Omental fat pad (tissue), 4 donors: Measurements from ENCODE around the gene NBL1. TPM values are rescaled to one million over a fixed set of nuclear protein-coding genes. Genes with fewer than 3 reads are reported as not detected.

Experiments used
- ATAC-seq: fragments of 150-250 bp; one replicate; pipeline ENCODE4 v1.9.1; 2016; ENCODE audit warnings: mild to moderate bottlenecking, moderate library complexity; ENCODE audit not compliant: low FRiP score
- DNase-seq: peaks from one replicate; pipeline ENCODE4 v3.0.0-alpha.2; 2019; ENCODE audit warnings: low spot score
- total RNA-seq, 4 donors: library from RNA; depleted of rRNA; stranded (reverse); fragments of >200 nt; gene quantifications; one replicate each; pipeline ENCODE4 v1.1.0, GENCODE V29; 2016
- TF ChIP-seq, protein P1 (sequence below), 3 donors: fragments of 450-650 bp; IDR thresholded peaks; one replicate each; pipeline ENCODE4 v1.5.1; 2016 to 2017; ENCODE audit warnings: antibody characterized with exemption in 3 of 3, mild to moderate bottlenecking in 3 of 3, moderate library complexity in 2 of 3

Gene NBL1
- total RNA-seq, 4 donors from 2014 or later, result 36.8 to 97.9 (median 72.8) TPM

DNA sequence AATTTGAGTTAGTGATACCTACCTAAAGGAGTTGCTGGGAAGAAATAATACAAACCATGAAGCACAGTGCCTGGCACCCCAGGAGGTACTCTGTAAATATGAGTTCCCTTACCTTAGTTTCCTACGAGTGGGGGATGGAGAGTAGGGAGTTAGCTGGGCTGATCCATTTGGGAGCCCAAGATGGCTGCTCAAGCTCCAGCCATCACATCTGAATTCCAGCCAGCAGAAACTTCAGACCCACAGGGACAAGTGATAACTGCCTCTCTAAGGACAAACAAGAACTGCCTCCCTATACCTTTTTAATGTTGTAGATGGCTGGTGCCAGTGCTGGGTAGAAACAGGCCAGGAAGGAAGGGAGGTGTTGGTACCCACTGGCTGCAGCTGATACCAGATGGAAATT lies 43.3 kb downstream of the NBL1 start:
- ATAC-seq (no peak), DNase-seq (no peak)
- TF ChIP-seq, protein P1, sequence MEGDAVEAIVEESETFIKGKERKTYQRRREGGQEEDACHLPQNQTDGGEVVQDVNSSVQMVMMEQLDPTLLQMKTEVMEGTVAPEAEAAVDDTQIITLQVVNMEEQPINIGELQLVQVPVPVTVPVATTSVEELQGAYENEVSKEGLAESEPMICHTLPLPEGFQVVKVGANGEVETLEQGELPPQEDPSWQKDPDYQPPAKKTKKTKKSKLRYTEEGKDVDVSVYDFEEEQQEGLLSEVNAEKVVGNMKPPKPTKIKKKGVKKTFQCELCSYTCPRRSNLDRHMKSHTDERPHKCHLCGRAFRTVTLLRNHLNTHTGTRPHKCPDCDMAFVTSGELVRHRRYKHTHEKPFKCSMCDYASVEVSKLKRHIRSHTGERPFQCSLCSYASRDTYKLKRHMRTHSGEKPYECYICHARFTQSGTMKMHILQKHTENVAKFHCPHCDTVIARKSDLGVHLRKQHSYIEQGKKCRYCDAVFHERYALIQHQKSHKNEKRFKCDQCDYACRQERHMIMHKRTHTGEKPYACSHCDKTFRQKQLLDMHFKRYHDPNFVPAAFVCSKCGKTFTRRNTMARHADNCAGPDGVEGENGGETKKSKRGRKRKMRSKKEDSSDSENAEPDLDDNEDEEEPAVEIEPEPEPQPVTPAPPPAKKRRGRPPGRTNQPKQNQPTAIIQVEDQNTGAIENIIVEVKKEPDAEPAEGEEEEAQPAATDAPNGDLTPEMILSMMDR (IDR thresholded peaks at IDR 0.05), result no peak

DNA sequence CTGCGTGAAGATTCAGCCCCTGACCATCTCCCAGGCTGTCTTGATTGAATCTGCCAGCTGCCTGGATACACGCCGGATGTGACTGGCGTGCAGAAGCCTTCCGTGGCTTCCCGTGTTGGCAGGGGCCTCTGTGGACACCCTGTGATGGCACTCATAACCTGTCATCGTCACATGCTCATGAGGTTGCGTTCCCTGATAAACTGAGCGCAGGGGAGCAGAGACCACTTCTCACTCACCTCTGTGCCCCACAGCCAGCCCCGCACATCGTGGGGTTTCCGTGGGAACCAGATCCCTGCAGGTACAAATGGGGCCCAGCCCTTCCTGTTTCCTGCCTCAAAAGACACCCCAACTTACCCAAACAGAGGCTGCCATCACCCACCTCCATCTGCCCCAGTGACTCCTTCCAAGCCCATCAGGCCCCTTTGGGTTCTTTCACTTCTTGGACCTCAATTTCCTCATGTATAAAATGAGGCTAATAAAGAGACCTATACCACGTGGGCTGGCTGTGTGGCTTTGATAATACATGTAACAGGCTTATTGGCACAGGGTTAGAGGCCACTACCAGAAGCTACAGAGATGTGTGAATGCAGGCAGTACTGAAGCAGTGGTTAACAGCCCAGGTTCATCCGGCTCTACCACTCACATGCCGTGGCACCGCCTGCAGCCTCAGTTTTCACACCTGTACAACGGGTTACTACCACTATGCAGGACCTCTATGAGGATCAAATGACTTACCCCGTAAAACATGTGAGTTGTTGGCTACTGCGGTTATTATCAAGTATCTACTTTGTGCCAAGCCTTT lies 44.1 kb downstream of the NBL1 start:
- ATAC-seq (no peak), DNase-seq (no peak)
- TF ChIP-seq, protein P1 (IDR thresholded peaks at IDR 0.05), result no peak

DNA sequence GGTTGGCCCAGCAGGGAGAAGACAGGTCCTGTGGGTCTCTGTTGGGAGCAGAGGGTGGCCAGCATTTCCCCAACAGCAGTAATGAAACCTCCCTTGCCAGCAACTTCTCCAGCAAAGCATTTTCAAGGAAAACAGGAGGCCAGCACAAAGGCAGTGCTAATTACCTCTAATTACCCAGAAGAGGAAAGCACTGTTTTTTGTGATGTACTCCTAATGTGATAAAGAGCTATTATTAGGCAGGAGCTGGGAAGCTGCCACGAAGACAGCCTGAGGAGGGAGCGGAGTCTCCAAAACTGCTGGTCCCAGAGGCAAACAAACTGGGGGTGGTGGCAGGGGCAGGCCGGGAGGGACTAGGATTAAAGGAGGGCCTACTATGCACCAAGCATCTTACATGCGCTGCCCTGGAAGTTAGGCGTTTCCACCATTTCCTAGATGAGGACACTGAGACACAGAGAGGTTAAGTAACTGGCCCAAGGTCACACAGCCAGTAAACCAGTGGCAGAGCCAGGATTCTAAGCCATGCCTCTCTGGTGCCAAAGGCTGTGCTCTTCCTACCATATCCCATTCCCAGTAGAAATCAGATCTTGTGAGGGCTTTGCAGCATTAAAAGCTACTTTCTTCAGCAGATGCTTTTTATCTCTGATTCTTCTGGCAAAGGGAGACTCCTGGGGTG lies 45.1 kb downstream of the NBL1 start:
- ATAC-seq, result no peak
- no peak for DNase-seq
- TF ChIP-seq, protein P1 (IDR thresholded peaks at IDR 0.05), result no peak

DNA sequence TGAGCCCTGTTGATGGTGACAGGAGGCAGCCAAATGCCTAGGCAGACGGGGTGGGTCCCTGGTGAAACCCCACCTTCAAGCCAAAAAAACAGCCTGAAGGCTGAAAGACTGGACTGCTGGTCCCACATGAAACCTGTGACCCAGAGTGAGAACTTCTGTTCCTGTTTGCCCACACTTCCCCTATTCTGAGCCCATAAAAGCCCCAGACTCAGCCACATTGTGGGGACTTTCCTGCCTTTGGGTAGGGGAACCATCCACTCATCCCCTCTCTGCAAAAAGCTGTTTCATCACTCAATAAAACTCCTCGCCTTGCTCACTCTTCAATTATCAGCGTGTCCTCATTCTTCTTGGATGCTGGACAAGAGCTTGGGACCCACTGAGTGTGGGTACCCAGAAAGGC lies 45.7 kb downstream of the NBL1 start:
- ATAC-seq, result no peak
- TF ChIP-seq, protein P1 (IDR thresholded peaks at IDR 0.05), result no peak
- no peak for DNase-seq

DNA sequence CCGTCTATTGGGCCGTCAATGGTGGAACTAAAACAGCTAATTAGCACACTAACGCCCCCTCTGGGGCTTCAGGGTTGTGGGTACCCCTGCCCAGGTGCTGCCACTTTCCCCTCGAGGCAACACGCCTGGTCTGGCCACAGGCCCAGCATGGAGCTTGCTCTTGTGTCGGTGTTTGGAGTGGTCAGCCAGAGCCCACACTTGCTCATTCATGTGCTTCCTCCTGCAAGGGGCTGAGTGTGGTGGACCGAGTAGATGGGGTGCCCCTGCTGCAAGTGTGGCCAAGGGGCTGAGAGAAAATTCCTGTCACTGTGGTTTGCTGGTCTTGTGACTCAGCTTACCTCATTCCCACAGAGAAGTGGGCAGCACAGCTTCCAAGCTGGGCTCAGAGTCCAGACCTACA lies 46.2 kb downstream of the NBL1 start:
- TF ChIP-seq, protein P1 (IDR thresholded peaks at IDR 0.05), result no peak
- no peak for ATAC-seq
- no peak for DNase-seq

DNA sequence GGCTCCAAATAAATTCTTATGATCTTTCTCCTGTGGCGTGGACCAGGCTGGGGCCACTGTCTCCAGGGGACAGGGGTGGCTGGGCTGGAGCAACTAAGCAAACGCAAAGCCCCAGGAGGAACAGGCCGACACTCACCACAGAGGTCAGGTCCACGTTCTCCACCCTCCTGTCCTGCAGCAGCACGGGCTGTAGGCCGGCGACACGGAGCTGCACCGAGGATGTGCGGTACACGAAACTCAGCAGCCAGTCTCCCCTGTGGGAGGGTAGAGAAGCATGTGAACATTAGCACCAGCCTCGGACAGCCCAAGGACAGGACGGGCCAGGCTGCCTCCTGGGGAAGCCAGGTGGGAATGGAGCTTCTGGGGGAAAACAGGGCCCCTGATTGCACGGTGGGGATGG lies 50.2 kb downstream of the NBL1 start:
- no peak for DNase-seq
- no peak for ATAC-seq
- TF ChIP-seq, protein P1 (IDR thresholded peaks at IDR 0.05), result no peak

DNA sequence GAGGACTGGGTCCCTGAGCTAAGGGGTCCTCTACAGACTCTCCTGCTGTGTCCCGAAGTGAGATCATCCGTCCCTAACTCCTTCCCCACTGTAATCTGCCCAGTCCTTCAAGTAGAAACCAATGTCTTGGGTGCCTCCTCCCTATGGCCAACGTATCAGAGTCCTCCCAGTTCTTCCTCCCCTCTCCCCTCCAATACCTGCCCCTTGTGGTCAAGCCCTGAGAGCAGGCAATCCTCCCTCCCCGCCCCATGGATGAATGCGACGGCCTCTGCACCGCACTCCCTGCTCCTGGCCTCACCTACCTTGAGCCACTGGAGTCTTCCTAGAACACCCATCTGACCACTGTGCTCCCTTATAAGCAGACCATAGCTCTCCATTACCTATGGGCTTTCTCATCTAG lies 51.7 kb downstream of the NBL1 start:
- TF ChIP-seq, protein P1 (IDR thresholded peaks at IDR 0.05), result no peak
- DNase-seq (no peak), ATAC-seq (no peak)
